Bronchial epithelial cell (primary cell): ENCODE results near the gene WDR26. TPM values are rescaled to one million over a fixed set of nuclear protein-coding genes. Genes with fewer than 3 reads are reported as not detected.

Experiments used
- DNase-seq: peaks from one replicate; pipeline ENCODE4 v3.0.0-alpha.2; 2010; ENCODE audit warnings: low read depth
- FAIRE-seq: peaks from 2 replicates; lab custom pipeline; 2011; peaks lifted over from hg19 to GRCh38; lab: Jason Lieb, UNC
- H3K27me3 ChIP-seq: 2 replicates; pipeline ENCODE4 v1.5.1; 2011; ENCODE audit warnings: low read length; ENCODE audit not compliant: control insufficient read depth, insufficient read depth
- H3K36me3 ChIP-seq: 2 replicates; pipeline ENCODE4 v1.5.1; 2011; ENCODE audit warnings: low read length; ENCODE audit not compliant: control insufficient read depth, insufficient read depth
- H3K4me3 ChIP-seq: 2 replicates; pipeline ENCODE4 v1.5.1; 2011; ENCODE audit warnings: mild to moderate bottlenecking, low read depth, low read length, control low read depth
- CTCF ChIP-seq: IDR thresholded peaks from 2 replicates; pipeline ENCODE4 v1.5.1; 2011; ENCODE audit warnings: mild to moderate bottlenecking, moderate library complexity, low read length, control low read depth, inconsistent platforms; ENCODE audit not compliant: insufficient read depth, severe bottlenecking
- total RNA-seq: library from RNA; depleted of rRNA; stranded (reverse); fragments of >200 nt; gene quantifications from 2 replicates; pipeline ENCODE4 v1.2.1, GENCODE V29; 2014

The WDR26 gene
- total RNA-seq, 1 donor from 2014 or later = 34.5 TPM

DNA sequence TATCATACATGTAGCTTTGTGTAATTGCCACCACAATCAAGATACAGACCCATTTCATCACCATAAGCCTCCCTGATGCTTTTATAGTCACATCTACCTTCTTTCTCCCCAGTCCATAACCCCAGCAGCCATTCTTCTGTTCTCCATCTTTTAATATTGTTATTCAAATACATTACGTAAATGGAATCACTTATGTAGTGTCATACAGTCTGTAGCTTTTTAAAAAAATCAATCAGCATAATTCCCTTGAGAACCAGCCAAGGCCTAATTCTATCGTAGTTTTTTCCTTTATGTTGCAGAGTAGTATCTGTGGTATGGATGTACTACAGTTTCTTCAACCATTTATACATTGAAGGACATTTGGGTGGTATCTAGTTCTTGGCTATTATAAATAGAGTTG, 31.6 kb upstream of the WDR26 start:
- Histone ChIP-seq H3K27me3 (no peaks in the 10 kb centered on the region), H3K4me3 (no peak overlapping the region), H3K36me3 (no peaks in the 10 kb centered on the region)
- TF ChIP-seq CTCF = no peak
- no peak for DNase-seq
- no peak for FAIRE-seq

- no peak for TF ChIP-seq CTCF
- FAIRE-seq = no peak
- Histone ChIP-seq H3K27me3 (no peaks in the 10 kb centered on the region), H3K36me3 (no peaks in the 10 kb centered on the region), H3K4me3 (no peak overlapping the region)
- DNase-seq = no peak
Measured at GRCh38 chr1:224459966-224460365, 25.4 kb upstream of the WDR26 start.

DNA sequence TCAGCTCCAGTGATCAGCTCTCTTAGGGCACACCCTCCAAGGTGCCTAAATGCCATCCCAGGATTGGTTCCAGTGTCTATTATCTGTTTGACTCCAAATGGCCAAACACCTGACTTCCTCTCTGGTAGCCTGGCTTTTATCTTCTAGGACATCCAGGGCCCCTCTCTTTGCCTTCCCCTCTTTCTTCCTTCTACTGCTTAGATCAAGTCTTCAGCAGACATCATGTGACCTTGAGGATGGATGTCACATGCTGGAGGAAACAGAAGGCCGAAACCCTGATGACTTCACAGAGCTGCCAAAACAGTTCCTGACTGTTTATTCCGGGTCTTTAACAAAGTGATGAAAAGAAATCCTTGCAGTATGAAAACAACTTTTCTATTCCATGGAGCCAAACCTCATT, 24.4 kb upstream of the WDR26 start:
- TF ChIP-seq CTCF = no peak

GRCh38 chr1:224458296-224458695, 23.7 kb upstream of the WDR26 start:
- no peak for DNase-seq
- no peak for FAIRE-seq
- H3K36me3 ChIP-seq = no peaks in the 10 kb centered on the region
- no peak overlapping the region for H3K4me3 ChIP-seq
- TF ChIP-seq CTCF = no peak
- no peaks in the 10 kb centered on the region for H3K27me3 ChIP-seq

More for the DNA sequence above, 24.4 kb upstream of the WDR26 start:
- Histone ChIP-seq H3K4me3 (no peak overlapping the region), H3K27me3 (no peaks in the 10 kb centered on the region), H3K36me3 (no peaks in the 10 kb centered on the region)
- no peak for FAIRE-seq
- DNase-seq = no peak

DNA sequence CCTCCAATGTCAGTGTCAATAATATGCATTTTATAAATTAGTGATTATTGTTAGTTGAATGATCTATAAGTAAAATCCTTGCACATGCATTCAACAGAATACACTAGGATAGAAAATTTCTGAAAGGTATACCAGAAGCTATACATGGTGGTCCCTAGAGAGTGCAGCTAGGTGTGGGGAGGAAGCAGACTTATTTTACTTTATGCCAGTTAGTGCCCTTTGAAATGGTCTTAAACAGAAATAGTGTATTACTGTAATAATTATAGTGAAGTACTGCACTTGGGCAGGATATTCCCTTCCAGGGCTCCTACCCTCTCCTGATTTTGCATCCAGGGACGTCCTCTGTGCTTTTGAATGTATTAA, 23.2 kb upstream of the WDR26 start:
- no peaks in the 10 kb centered on the region for H3K27me3 ChIP-seq
- FAIRE-seq (no peak), DNase-seq (no peak)
- no peaks in the 10 kb centered on the region for H3K36me3 ChIP-seq
- H3K4me3 ChIP-seq = no peak overlapping the region
- no peak for TF ChIP-seq CTCF

GRCh38 chr1:224456637-224456953, 22.0 kb upstream of the WDR26 start:
- no peaks in the 10 kb centered on the region for H3K27me3 ChIP-seq
- TF ChIP-seq CTCF = no peak
- FAIRE-seq = no peak
- DNase-seq = no peak
- H3K36me3 ChIP-seq = no peaks in the 10 kb centered on the region
- H3K4me3 ChIP-seq = no peak overlapping the region
